MM.1S (cell line): ENCODE measurements around the gene NAB2.

Experiments
- EZH2 ChIP-seq: fragments of 300-600 bp; sonication (generic); optimal IDR thresholded peaks from 2 replicates; pipeline ENCODE3; 2017; ENCODE audit warnings: low read depth, mild to moderate bottlenecking, antibody characterized with exemption, low read length, mixed read lengths
- EZH2phosphoT487 ChIP-seq: fragments of 300-600 bp; sonication (generic); IDR thresholded peaks from 2 replicates; pipeline ENCODE4 v1.6.1; 2018; ENCODE audit warnings: antibody characterized with exemption, low read length
- TF ChIP-seq, protein P1 (sequence below): fragments of 300-600 bp; sonication (generic); IDR thresholded peaks from 2 replicates; pipeline ENCODE4 v1.5.1; 2016; ENCODE audit warnings: antibody characterized with exemption, low read length, mixed read lengths

DNA sequence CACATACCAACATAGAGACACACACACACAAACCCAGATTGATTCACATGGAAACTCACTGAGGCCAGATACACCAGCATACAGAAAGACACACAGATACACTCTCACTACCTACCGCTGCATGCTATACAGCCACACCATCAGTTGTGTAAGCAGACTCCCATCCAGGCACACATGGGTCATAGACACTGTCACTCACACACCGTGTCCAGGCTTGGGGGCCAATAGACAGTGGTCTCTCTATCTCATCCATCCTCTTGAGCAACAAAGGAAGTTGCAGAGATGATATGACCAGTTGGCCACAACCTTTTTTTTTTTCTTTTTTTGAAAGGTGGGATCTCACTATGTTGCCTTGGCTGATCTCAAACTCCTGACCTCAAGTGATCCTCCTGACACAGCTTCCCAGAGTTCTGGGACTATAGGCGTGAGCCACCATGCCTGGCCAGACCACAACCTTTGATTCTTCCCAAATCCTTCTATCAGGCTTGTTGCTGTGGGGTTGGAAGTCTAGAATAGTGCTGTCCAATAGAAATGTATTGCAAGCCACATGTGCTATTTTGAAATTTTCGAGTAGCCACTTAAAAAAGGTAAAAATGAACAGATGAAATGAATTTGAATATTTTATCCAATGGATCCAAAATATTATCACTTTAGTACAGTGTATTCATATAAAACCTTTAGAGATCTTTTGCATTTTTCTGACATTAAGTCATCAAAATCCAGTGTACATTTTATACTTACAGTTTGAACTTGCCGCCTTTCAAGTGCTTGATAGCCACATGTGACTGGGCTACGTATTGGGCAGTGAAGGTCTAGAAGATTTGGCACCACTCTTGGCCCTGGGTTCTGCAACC is 51.1 kb downstream of the NAB2 start:
- TF ChIP-seq, protein P1, sequence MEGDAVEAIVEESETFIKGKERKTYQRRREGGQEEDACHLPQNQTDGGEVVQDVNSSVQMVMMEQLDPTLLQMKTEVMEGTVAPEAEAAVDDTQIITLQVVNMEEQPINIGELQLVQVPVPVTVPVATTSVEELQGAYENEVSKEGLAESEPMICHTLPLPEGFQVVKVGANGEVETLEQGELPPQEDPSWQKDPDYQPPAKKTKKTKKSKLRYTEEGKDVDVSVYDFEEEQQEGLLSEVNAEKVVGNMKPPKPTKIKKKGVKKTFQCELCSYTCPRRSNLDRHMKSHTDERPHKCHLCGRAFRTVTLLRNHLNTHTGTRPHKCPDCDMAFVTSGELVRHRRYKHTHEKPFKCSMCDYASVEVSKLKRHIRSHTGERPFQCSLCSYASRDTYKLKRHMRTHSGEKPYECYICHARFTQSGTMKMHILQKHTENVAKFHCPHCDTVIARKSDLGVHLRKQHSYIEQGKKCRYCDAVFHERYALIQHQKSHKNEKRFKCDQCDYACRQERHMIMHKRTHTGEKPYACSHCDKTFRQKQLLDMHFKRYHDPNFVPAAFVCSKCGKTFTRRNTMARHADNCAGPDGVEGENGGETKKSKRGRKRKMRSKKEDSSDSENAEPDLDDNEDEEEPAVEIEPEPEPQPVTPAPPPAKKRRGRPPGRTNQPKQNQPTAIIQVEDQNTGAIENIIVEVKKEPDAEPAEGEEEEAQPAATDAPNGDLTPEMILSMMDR = no peak
- no peak for TF ChIP-seq EZH2
- no peak for TF ChIP-seq EZH2phosphoT487
